Prostate gland (tissue), 2 donors: ENCODE measurements around the gene VPS54. TPM values are rescaled to one million over a fixed set of nuclear protein-coding genes. Genes with fewer than 3 reads are reported as not detected.

Experiments
- DNase-seq: peaks from one replicate; pipeline ENCODE4 v3.0.0-alpha.2; 2019; ENCODE audit warnings: low spot score
- H3K27ac ChIP-seq, 2 donors: fragments of 200-600 bp; sonication (generic); 2 replicates each; pipeline ENCODE4 v1.5.1; 2017 to 2019
- H3K27me3 ChIP-seq: fragments of 200-600 bp; sonication (generic); replicated peaks from 2 replicates; pipeline ENCODE4 v1.5.1; 2019; ENCODE audit not compliant: insufficient read depth
- H3K36me3 ChIP-seq, 2 donors: fragments of 200-600 bp; sonication (generic); 1 replicate in 1 of 2; 2 replicates in 1 of 2; pipeline versions ENCODE4 v1.5.1 to v1.8.1; 2017 to 2019
- H3K4me1 ChIP-seq: fragments of 200-600 bp; sonication (generic); replicated peaks from 2 replicates; pipeline ENCODE4 v1.5.1; 2019
- H3K4me3 ChIP-seq, 2 donors: fragments of 200-600 bp; sonication (generic); 2 replicates each; pipeline ENCODE4 v1.5.1; 2017 to 2019
- H3K9me3 ChIP-seq: fragments of 200-600 bp; sonication (generic); 2 replicates; pipeline ENCODE4 v1.5.1; 2017
- POLR2A ChIP-seq: fragments of 450-650 bp; IDR thresholded peaks from one replicate; pipeline ENCODE4 v1.6.1; 2016; ENCODE audit warnings: antibody characterized with exemption, mild to moderate bottlenecking
- POLR2AphosphoS5 ChIP-seq: sonication (generic); formaldehyde crosslinking; IDR thresholded peaks from one replicate; pipeline ENCODE4 v1.6.1; 2017; ENCODE audit warnings: antibody characterized with exemption
- WGBS: methylation state at CpG from one replicate; pipeline ENCODE4 v1.1.5; 2018; 5-methylcytosine and 5-hydroxymethylcytosine counted together
- intact Hi-C: fragments of 100-400 bp; cut with DNase I; formaldehyde crosslinking; loops from one replicate; pipeline ENCODE4 v1.14.2; 2022
- total RNA-seq, 2 donors: library from RNA; depleted of rRNA; stranded (reverse); fragments of >200 nt; gene quantifications; one replicate each; pipeline ENCODE4 v1.1.0, GENCODE V29; 2016
- TF ChIP-seq, protein P1 (sequence below), 4 experiments: fragments of 200-600 bp in 2 of 4; fragments of 450-650 bp in 2 of 4; sonication (generic) in 2 of 4; IDR thresholded peaks; 1 replicate in 3 of 4; 2 replicates in 1 of 4; pipeline ENCODE4 v1.5.1; 2016 to 2019; ENCODE audit warnings: antibody characterized with exemption in 4 of 4, mild to moderate bottlenecking in 2 of 4, moderate library complexity in 2 of 4

Gene VPS54
- total RNA-seq, 2 donors from 2014 or later, result 33.5 to 41.1 TPM

DNA sequence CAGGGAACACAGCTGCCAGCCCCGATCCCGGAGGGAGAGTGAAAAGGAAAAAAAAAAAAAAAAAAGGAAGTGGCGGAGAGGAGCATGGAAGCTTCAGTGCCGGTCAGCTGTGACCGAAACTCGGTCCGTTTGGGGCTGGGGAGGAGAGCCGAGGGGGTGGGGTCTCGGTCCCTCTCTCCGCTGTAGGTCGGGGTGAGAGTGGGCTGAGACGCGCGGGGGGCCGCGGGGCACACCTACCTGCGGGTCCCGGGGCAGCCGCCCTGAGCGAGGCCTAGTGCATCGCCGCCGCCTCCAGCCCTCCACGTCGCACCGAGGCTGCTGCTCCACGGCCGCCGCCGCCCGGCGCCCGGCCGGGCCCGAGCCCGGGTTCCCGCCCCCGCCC lies 536 bp downstream of the VPS54 start:
- intact Hi-C loops, result no loop called here
- no peaks in the 10 kb centered on the region for H3K9me3 ChIP-seq
- WGBS, result 0% methylated on average over 34 of the region's 38 CpGs
- H3K4me1 ChIP-seq, result no peaks in the 10 kb centered on the region
- no peaks in the 10 kb centered on the region for H3K27me3 ChIP-seq
- TF ChIP-seq POLR2A (no peak), POLR2AphosphoS5 (no peak)
- no peaks in the 10 kb centered on the region for H3K36me3 ChIP-seq
- H3K4me3 ChIP-seq, result peak overlapping the region; percentile 79 to 86
- peak; percentile 38 for DNase-seq
- H3K27ac ChIP-seq, result peak overlapping the region; percentile 98 to 99

DNA sequence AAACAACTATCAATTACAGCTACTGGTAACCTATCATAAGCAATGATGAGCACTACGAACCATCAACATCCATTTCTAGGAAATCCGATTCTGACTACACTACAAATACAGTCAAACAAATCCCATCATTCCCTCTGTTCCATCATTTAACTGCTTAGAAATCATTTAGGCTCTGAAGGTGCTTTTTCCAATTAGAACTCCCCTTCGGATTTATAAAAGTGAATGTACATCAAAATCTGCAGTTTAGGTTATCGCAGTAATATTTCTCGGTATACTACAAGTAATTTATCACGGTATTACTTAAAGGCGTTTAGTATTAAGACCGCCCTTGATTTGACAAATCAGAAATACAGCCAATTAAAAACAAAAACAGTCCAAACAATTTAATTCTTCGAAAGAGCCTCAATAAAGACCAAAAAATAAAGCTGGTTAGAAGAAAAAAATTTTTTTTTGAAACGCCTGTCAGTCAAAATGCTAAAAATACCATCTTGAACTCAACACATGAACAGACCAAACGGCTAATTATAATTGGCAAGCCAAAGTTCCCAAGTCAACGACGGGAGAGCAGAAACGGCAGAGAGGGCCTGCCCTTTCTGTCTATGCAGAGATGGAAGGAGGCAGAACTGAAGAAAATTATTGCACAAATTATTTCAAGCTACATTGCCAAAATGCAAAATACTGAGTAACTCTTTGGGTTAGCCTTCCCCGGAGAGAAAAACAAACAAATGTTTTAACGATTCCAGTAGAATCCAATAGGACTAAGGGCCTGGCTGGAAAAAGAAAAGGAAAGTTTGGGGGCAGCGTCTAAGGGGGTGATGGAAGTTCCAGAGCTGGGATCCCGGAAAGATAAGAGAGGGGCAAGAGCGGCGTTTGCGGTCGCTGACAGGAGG lies 1.2 kb downstream of the VPS54 start:
- intact Hi-C loops, result no loop called here

DNA sequence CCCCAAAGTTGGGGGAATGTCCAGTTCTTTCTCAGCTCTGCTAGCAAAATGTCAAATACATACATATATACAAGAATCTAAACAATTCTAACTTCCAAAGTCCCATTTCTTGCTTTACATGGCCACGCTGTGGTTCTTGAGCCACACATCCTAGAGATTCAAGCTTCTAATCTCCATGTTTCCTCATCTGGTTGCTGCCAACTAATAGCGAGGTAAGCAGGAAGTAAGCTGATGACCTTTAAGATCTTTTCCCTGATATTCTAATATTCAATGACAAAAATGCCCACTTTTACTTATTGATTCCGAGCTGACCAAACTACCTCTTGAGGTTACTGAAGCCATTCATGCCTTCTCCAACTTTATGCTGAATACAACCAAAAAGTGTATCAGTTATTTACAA lies 3.3 kb downstream of the VPS54 start:
- H3K4me3 ChIP-seq, result no peak overlapping the region
- TF ChIP-seq, protein P1, sequence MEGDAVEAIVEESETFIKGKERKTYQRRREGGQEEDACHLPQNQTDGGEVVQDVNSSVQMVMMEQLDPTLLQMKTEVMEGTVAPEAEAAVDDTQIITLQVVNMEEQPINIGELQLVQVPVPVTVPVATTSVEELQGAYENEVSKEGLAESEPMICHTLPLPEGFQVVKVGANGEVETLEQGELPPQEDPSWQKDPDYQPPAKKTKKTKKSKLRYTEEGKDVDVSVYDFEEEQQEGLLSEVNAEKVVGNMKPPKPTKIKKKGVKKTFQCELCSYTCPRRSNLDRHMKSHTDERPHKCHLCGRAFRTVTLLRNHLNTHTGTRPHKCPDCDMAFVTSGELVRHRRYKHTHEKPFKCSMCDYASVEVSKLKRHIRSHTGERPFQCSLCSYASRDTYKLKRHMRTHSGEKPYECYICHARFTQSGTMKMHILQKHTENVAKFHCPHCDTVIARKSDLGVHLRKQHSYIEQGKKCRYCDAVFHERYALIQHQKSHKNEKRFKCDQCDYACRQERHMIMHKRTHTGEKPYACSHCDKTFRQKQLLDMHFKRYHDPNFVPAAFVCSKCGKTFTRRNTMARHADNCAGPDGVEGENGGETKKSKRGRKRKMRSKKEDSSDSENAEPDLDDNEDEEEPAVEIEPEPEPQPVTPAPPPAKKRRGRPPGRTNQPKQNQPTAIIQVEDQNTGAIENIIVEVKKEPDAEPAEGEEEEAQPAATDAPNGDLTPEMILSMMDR (IDR thresholded peaks at IDR 0.05), result no peak
- TF ChIP-seq POLR2AphosphoS5 (no peak), POLR2A (no peak)
- no peaks in the 10 kb centered on the region for H3K36me3 ChIP-seq
- no peak overlapping the region for H3K27ac ChIP-seq
- intact Hi-C loops, result no loop called here
- 89% methylated on average over 3 of the region's 3 CpGs for WGBS
- no peaks in the 10 kb centered on the region for H3K9me3 ChIP-seq
- no peak for DNase-seq
- H3K4me1 ChIP-seq, result no peaks in the 10 kb centered on the region
- H3K27me3 ChIP-seq, result no peaks in the 10 kb centered on the region

More for the DNA sequence above, 1.2 kb downstream of the VPS54 start:
- TF ChIP-seq, protein P1 (IDR thresholded peaks at IDR 0.05), result no peak
- TF ChIP-seq POLR2AphosphoS5 (no peak), POLR2A (no peak)
- Histone ChIP-seq H3K27me3 (no peaks in the 10 kb centered on the region), H3K27ac (peak overlapping the region; percentile 98 to 99), H3K9me3 (no peaks in the 10 kb centered on the region), H3K4me3 (peak overlapping the region; percentile 79 to 86), H3K36me3 (no peaks in the 10 kb centered on the region), H3K4me1 (no peaks in the 10 kb centered on the region)
- WGBS, result 5% methylated on average over 22 of the region's 22 CpGs
- peak; percentile 13 for DNase-seq

DNA sequence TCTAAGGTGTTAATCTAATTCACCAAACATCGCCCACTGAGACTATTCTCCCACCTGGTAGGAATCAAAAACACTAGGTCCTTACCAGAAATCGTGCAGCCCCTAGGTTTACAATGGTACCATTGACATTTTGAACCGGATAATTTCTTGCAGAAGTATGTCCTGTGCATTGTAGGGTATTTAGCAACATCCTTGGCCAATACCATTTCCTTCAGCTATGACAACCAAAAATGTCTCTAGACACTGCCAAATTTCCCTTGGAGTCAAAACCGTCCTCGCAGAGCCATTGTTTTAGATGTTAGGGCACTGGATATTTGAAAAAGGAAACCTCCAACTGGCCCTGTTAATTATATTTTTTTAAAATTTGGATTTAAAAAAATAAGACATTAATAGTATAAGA lies 3.8 kb downstream of the VPS54 start:
- Histone ChIP-seq H3K36me3 (no peaks in the 10 kb centered on the region), H3K27ac (no peak overlapping the region), H3K27me3 (no peaks in the 10 kb centered on the region), H3K9me3 (no peaks in the 10 kb centered on the region), H3K4me3 (no peak overlapping the region), H3K4me1 (no peaks in the 10 kb centered on the region)
- TF ChIP-seq POLR2A (no peak), POLR2AphosphoS5 (no peak)
- TF ChIP-seq, protein P1 (IDR thresholded peaks at IDR 0.05), result no peak
- WGBS, result 77% methylated on average over 5 of the region's 5 CpGs
- DNase-seq, result no peak
- intact Hi-C loops, result no loop called here

DNA sequence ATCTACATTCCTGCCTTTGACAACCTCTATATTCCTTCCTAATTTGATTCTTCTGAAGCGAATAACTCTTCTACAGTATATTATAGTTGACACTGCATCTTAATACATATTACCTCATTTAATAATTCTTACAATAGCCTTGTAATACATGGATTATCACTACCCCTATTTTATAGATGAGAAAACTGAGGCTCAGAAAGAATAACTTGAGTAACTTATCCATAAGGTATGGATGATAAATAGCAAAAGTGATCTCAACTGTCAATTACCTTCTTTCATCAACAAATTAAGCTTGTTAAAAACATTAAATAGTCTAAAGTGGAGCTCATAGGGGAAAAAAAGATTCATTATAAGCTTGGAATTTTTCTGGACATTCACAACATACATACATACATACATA lies 4.6 kb downstream of the VPS54 start:
- WGBS, result 98% methylated on average over 1 of the region's 1 CpG
- intact Hi-C loops, result no loop called here
- Histone ChIP-seq H3K9me3 (no peaks in the 10 kb centered on the region), H3K36me3 (no peaks in the 10 kb centered on the region), H3K4me1 (no peaks in the 10 kb centered on the region), H3K27ac (no peak overlapping the region), H3K4me3 (no peak overlapping the region), H3K27me3 (no peaks in the 10 kb centered on the region)
- DNase-seq, result no peak
- TF ChIP-seq POLR2AphosphoS5 (no peak), POLR2A (no peak)
- TF ChIP-seq, protein P1 (IDR thresholded peaks at IDR 0.05), result no peak
